NCI-H460 (cell line): ENCODE data around the gene OR51A4. TPM values are rescaled to one million over a fixed set of nuclear protein-coding genes. Genes with fewer than 3 reads are reported as not detected.

Experiments used
- total RNA-seq: library from RNA; depleted of rRNA; stranded (reverse); fragments of >200 nt; shearing (Covaris generic); gene quantifications from 2 replicates; pipeline ENCODE4 v1.2.3, GENCODE V29; 2014; rRNA removed

Gene OR51A4
- total RNA-seq, 1 experiment from 2014 or later, result not detected

Other genes starting within 250 kb of the OR51A4 start
- not detected in 2 replicates for gene OR51E2, start 249.8 kb downstream of the OR51A4 start, total RNA-seq
- not detected in 2 replicates for gene MMP26, start 242.8 kb downstream of the OR51A4 start, total RNA-seq
- gene OR51F1, start 177.7 kb downstream of the OR51A4 start, total RNA-seq, result not detected in 2 replicates
- not detected in 2 replicates for gene OR52R1, start 143.2 kb downstream of the OR51A4 start, total RNA-seq
- gene OR51F2, start 126.3 kb downstream of the OR51A4 start, total RNA-seq, result not detected in 2 replicates
- gene OR51S1, start 98.4 kb downstream of the OR51A4 start, total RNA-seq, result not detected in 2 replicates
- not detected in 2 replicates for gene OR51T1, start 65.7 kb downstream of the OR51A4 start, total RNA-seq
- gene OR51A7, start 43.8 kb downstream of the OR51A4 start, total RNA-seq, result not detected in 2 replicates
- gene OR51G2, start 28.3 kb downstream of the OR51A4 start, total RNA-seq, result not detected in 2 replicates
- gene OR51G1, start 23.3 kb downstream of the OR51A4 start, total RNA-seq, result not detected in 2 replicates
- gene OR51A2, start 8.1 kb upstream of the OR51A4 start, total RNA-seq, result not detected in 2 replicates
- gene OR51L1, start 47.2 kb upstream of the OR51A4 start, total RNA-seq, result not detected in 2 replicates
- gene OR52J3, start 98.9 kb upstream of the OR51A4 start, total RNA-seq, result not detected in 2 replicates
- not detected in 2 replicates for gene OR52E2, start 112.0 kb upstream of the OR51A4 start, total RNA-seq
- gene OR52E1, start 122.0 kb upstream of the OR51A4 start, total RNA-seq, result not detected in 2 replicates
- not detected in 2 replicates for gene OR52A5, start 190.8 kb upstream of the OR51A4 start, total RNA-seq
- gene OR52A1, start 207.2 kb upstream of the OR51A4 start, total RNA-seq, result not detected in 2 replicates